ENCODE data around the gene EPC2. TPM values are rescaled to one million over a fixed set of nuclear protein-coding genes. Genes with fewer than 3 reads are reported as not detected.

EPC2 gene
- total and polyA plus RNA-seq, 10 of the 15 experiments (the other 5 are each of a cell fraction or from before 2014, with no cell fraction given), result 2.0 to 16.5 (median 10.8) TPM

- TF ChIP-seq SIX5 (IDR thresholded peaks at IDR 0.05; ENCODE audit: low read depth, low read length, severe bottlenecking) (no peak), ZZZ3 (IDR thresholded peaks at IDR 0.05; ENCODE audit: control insufficient read depth, insufficient read length, low read depth) (no peak), FOS (IDR thresholded peaks at IDR 0.05; ENCODE audit: borderline replicate concordance, extremely low read depth, insufficient read length) (no peak), ATF3 (IDR thresholded peaks at IDR 0.05; ENCODE audit: borderline replicate concordance, extremely low read depth, low read depth, low read length) (no peak)
Observed at GRCh38 chr2:148781544-148781943, 137.0 kb downstream of the EPC2 start (continued).

DNA sequence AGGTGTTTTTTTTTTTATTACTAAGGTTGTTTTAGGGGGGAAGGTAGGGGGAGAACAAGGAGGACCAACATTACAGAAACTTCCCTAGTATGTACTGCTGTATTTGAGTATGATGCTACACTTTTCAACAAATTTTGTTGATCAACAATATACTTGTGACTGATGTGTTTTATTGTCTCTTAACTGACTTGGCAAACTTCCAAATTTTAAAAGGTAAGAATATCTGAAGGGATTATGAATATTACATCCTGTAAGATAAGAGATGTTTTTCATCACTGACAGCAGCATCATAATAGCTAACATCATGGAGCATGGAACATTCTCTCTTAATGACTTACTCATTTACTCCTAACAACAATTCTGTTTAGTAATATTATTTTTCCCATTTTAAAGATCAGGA, 144.5 kb downstream of the EPC2 start:
- no peaks in the 10 kb centered on the region for H3K9me3 ChIP-seq (replicated peaks; ENCODE audit: control insufficient read depth, insufficient read depth, low read length)
- H4K20me1 ChIP-seq (ENCODE audit: control insufficient read depth, insufficient read depth), result no peaks in the 10 kb centered on the region
- H3K79me2 ChIP-seq (ENCODE audit: control insufficient read depth, insufficient read depth, low read length), result no peaks in the 10 kb centered on the region
- ATAC-seq, result no peak
- no peak overlapping the region for H3K4me3 ChIP-seq
- no peaks in the 10 kb centered on the region for H3K4me1 ChIP-seq (ENCODE audit: control insufficient read depth, insufficient read depth, low read length)
- in situ Hi-C loops (cut with MboI) (no loop called here), intact Hi-C loops (cut with micrococcal nuclease; ENCODE audit: unreplicated experiment) (no loop called here)
- RAD21 ChIA-PET (ENCODE audit: unreplicated experiment), result no interaction called here
- no TSS peak for BruUV-seq (replicated peaks)
- no peak overlapping the region for H3K27ac ChIP-seq (ENCODE audit: control insufficient read depth, insufficient read depth)
- POLR2A ChIA-PET, result interaction anchor here (0.5 to 0.6 kb wide), 2 partner anchors 101 to 172 kb away, joined by 4 read pairs; no protein-coding TSS in a partner anchor
- no peak overlapping the region for H3K9ac ChIP-seq (ENCODE audit: control insufficient read depth, insufficient read depth, low read length)
- SMC1A ChIA-PET (ENCODE audit: uncharacterized antibody, unreplicated experiment), result interaction anchor here (1.1 kb wide), 1 partner anchor 59 kb away, joined by 3 read pairs; no protein-coding TSS in a partner anchor
- no peak overlapping the region for H3K4me2 ChIP-seq (ENCODE audit: control insufficient read depth, insufficient read depth)
- CTCF ChIA-PET, result no interaction called here
- no peak for FAIRE-seq
- no peak for DNase-seq (ENCODE audit: low read depth, low spot score)
- H3K27me3 ChIP-seq (replicated peaks in 1 of 2; ENCODE audit: control insufficient read depth in 2 of 2, insufficient read depth in 2 of 2, low read length in 1 of 2), result no peaks in the 10 kb centered on the region
- H3K36me3 ChIP-seq (ENCODE audit: control insufficient read depth in 2 of 2, insufficient read depth in 2 of 2, low read length in 1 of 2), result peaks cover 1 to 6% of the 10 kb centered on the region in 2 experiments; a peak in 3 of 4 replicates
- H2AFZ ChIP-seq (ENCODE audit: control insufficient read depth, low read depth, low read length), result no peak overlapping the region
- no peak for TF ChIP-seq CBX3 (IDR thresholded peaks at IDR 0.05; ENCODE audit: borderline replicate concordance, low read depth)
- no peak for TF ChIP-seq SMC3 (IDR thresholded peaks at IDR 0.05; ENCODE audit: borderline replicate concordance, low read length)
- TF ChIP-seq LARP7 (IDR thresholded peaks at IDR 0.05), result no peak
- no peak for TF ChIP-seq USF1 (IDR thresholded peaks at IDR 0.05; ENCODE audit: borderline replicate concordance, extremely low read length, insufficient read depth, low read depth, low read length)
- no peak for TF ChIP-seq NBN (IDR thresholded peaks at IDR 0.05)
- TF ChIP-seq POLR2A (IDR thresholded peaks at IDR 0.05; ENCODE audit: low read depth, low read length), result no peak
- no peak for TF ChIP-seq PAX8 (IDR thresholded peaks at IDR 0.05)
- no peak for TF ChIP-seq HSF1 (IDR thresholded peaks at IDR 0.05; ENCODE audit: low read depth, low read length)
- no peak for TF ChIP-seq JUND (IDR thresholded peaks at IDR 0.05; ENCODE audit: low read depth, low read length)
- TF ChIP-seq ETV6 (conservative IDR thresholded peaks at IDR 0.05 in 1 of 2, IDR thresholded peaks at IDR 0.05 in 1 of 2; ENCODE audit: borderline replicate concordance in 1 of 2, low read depth in 1 of 2), result no peak
- no peak for TF ChIP-seq CHD4 (IDR thresholded peaks at IDR 0.05)
- TF ChIP-seq PRDM15 (CRISPR knock-in tag; IDR thresholded peaks at IDR 0.05), result no peak
- TF ChIP-seq CHD1 (IDR thresholded peaks at IDR 0.05; ENCODE audit: low read depth, low read length), result no peak
- no peak for TF ChIP-seq RAD51 (IDR thresholded peaks at IDR 0.05)
- no peak for TF ChIP-seq SIN3A (IDR thresholded peaks at IDR 0.05; ENCODE audit: low read depth, low read length)
